Measurements from ENCODE around the gene ZSWIM6.

GRCh38 chr5:61293873-61294272 lies 38.2 kb upstream of the ZSWIM6 start:
- TF ChIP-seq CTCF (IDR thresholded peaks at IDR 0.05), result no peak
- no peak for TF ChIP-seq POLR2A (IDR thresholded peaks at IDR 0.05)

Measured in Peyer's patch (tissue), 4 donors.